ENCODE measurements around the gene XG.
"Not testable (repeated sequence)": the region's sequence is repeated elsewhere in the genome, so short reads cannot be mapped to it uniquely, and the experiment has no call there.

The XG gene

DNA sequence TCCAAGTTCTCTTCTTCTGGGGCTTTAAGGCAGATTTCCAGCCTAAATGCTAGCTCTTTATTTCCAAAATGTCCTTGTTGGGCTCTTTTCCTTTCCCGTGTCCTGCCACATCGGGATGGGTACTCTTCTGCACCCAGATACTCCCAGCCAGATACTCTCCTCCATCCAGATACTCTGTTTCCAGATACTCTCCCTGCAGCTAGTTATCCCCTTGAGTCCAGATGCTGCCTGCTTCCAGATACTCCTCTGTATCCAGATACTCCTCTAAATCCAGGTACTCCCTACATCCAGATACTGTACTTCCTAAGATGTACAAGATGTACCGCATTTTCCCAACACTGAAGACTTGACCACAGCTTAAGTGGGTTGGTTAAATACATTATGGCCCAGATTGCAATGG lies 10.5 kb upstream of the XG start:
- DNase-seq (ENCODE audit: insufficient read length): no peak
- no peak for TF ChIP-seq TAF1 (IDR thresholded peaks at IDR 0.05; ENCODE audit: borderline replicate concordance, low read depth, low read length)
- no peak for TF ChIP-seq POLR2AphosphoS5 (IDR thresholded peaks at IDR 0.05; ENCODE audit: low read depth, low read length)
- no peak for TF ChIP-seq POLR2A (IDR thresholded peaks at IDR 0.05; ENCODE audit: low read depth, low read length)
- FAIRE-seq: peak; percentile 27

GRCh38 chrX:2746250-2746649 lies 5.6 kb upstream of the XG start:
- FAIRE-seq: not testable (repeated sequence)

DNA sequence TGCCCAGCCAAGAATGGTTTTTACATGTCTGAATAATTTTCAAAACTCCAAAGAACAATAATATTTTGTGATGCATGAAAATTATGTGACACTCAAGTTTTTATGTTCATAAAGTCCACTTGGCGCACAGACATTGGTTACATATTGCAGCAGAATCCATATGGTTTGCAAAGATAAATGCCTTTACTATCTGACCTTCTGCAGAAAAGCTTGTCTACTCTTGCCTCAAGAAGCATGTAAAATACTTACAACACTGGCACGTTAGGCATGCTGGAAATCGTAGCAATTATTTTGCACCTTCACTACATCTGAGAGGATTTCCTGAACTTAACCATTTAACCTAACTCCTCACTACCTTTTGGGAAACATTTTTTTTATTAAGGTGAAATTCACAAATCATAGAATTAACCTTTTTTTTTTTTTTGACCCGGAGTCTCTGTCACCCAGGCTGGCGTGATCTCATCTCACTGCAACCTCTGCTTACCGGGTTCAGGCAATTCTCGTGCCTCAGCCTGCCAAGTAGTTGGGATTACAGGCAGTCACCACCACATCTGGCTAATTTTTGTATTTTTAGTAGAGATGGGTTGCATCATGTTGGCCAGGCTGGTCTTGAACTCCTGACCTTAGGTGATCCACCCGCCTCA lies 3.5 kb upstream of the XG start:
- FAIRE-seq (no peak), DNase-seq (ENCODE audit: insufficient read length) (no peak)
- no peak for TF ChIP-seq POLR2AphosphoS5 (IDR thresholded peaks at IDR 0.05; ENCODE audit: low read depth, low read length)
- TF ChIP-seq POLR2A (IDR thresholded peaks at IDR 0.05; ENCODE audit: low read depth, low read length): no peak
- no peak for TF ChIP-seq TAF1 (IDR thresholded peaks at IDR 0.05; ENCODE audit: borderline replicate concordance, low read depth, low read length)

More at GRCh38 chrX:2746250-2746649, 5.6 kb upstream of the XG start:
- DNase-seq (ENCODE audit: insufficient read length): not testable (repeated sequence)

DNA sequence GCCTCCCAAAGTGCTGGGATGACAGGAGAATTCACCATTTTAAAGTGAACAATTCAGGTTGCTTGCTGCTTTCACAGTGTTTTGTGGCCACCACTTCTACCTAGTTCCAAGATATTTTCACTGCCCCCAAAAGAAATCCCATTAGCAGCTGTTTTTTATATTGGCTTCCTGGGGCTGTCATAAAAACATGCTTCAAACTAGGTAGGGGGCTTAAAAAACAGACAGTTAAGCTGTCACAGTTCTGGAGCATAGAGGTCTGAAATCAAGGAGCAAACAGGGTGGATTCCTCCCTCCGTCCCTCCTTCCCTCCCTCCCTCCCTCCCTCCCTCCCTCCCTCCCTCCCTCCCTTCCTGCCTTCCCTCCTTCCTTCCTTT lies 3.0 kb upstream of the XG start:
- FAIRE-seq (peak; percentile 27), DNase-seq (ENCODE audit: insufficient read length) (no peak)
- TF ChIP-seq TAF1 (IDR thresholded peaks at IDR 0.05; ENCODE audit: borderline replicate concordance, low read depth, low read length) (no peak), POLR2AphosphoS5 (IDR thresholded peaks at IDR 0.05; ENCODE audit: low read depth, low read length) (no peak), POLR2A (IDR thresholded peaks at IDR 0.05; ENCODE audit: low read depth, low read length) (no peak)

- DNase-seq (ENCODE audit: insufficient read length): no peak
- TF ChIP-seq POLR2A (IDR thresholded peaks at IDR 0.05; ENCODE audit: low read depth, low read length): no peak
- TF ChIP-seq TAF1 (IDR thresholded peaks at IDR 0.05; ENCODE audit: borderline replicate concordance, low read depth, low read length): no peak
- no peak for TF ChIP-seq POLR2AphosphoS5 (IDR thresholded peaks at IDR 0.05; ENCODE audit: low read depth, low read length)
- FAIRE-seq: no peak
These were observed 549 bp upstream of the XG start for GRCh38 chrX:2751291-2751690.

DNA sequence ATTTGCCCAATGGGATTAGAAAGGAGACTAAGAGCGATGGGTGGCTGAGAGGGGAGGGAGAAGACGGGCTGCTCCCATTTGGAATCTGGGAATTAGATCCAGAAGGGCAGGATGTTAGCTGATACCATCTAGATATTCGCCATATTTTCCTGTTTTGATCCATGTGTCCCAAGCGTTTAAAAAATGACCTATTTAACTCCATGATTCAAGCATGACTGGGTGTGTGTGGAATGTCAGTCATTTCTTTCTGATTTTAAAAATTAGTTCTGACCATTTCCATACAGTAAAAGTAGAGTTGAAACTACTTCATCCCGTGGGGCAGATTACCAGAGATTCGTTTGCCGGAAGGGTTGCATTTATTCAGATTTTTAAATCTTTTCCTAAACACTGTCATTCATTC lies 601 bp downstream of the XG start:
- DNase-seq (ENCODE audit: insufficient read length); FAIRE-seq: not testable (repeated sequence)

DNA sequence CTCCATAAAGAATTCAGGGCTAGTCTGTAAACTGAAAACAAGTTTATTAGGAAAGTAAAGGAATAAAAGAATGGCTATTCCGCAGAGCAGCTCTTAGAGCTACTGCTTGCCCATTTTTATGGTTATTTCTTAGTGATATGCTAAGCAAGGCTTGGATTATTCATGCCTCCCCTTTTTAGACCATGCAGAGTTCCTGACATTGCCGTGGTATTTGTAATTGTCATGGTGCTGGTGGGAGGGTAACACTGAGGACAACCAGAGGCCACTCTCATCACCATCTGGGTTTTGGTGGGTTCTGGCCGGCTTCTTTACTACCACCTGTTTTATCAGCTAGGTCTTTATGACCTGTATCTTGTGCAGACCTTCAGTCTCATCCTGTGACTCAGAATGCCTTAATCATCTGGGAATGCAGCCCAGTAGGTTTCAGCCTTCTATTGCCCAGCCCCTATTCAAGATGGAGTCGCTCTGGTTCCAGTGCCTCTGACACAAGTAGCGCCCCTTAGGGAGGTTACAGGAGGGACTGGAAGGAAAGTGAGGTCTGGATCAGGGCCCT lies 3.4 kb downstream of the XG start:
- not testable (repeated sequence) for DNase-seq (ENCODE audit: insufficient read length)
- peak; percentile 74 for FAIRE-seq

GRCh38 chrX:2756548-2756947 lies 4.7 kb downstream of the XG start:
- no peak for TF ChIP-seq TAF1 (IDR thresholded peaks at IDR 0.05; ENCODE audit: borderline replicate concordance, low read depth, low read length)
- no peak for TF ChIP-seq POLR2A (IDR thresholded peaks at IDR 0.05; ENCODE audit: low read depth, low read length)
- no peak for TF ChIP-seq POLR2AphosphoS5 (IDR thresholded peaks at IDR 0.05; ENCODE audit: low read depth, low read length)
- no peak for FAIRE-seq

DNA sequence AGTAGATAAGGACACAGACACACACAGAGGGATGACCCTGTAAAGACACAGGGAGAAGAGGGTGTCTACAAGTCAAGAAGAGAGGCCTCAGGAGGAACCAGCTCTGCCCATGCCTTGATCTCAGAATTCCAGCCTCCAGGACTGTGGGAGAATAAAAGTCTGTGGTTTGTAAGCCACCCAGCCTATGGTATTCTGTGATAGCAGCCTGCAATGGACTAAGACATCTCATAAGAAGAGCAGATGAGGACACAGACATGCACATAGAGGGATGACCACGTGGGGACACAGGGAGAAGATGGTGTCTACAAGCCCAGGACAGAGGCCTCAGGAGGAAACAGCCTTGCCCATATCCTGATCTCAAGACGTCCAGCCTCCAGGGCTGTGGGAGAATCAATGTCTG lies 9.4 kb downstream of the XG start:
- no peak for DNase-seq (ENCODE audit: insufficient read length)
- FAIRE-seq: no peak
- TF ChIP-seq POLR2AphosphoS5 (IDR thresholded peaks at IDR 0.05; ENCODE audit: low read depth, low read length): no peak
- no peak for TF ChIP-seq TAF1 (IDR thresholded peaks at IDR 0.05; ENCODE audit: borderline replicate concordance, low read depth, low read length)
- no peak for TF ChIP-seq POLR2A (IDR thresholded peaks at IDR 0.05; ENCODE audit: low read depth, low read length)

More at GRCh38 chrX:2756548-2756947, 4.7 kb downstream of the XG start:
- DNase-seq (ENCODE audit: insufficient read length): no peak

GRCh38 chrX:2762671-2763070 lies 10.8 kb downstream of the XG start:
- DNase-seq (ENCODE audit: insufficient read length); FAIRE-seq: not testable (repeated sequence)

DNA sequence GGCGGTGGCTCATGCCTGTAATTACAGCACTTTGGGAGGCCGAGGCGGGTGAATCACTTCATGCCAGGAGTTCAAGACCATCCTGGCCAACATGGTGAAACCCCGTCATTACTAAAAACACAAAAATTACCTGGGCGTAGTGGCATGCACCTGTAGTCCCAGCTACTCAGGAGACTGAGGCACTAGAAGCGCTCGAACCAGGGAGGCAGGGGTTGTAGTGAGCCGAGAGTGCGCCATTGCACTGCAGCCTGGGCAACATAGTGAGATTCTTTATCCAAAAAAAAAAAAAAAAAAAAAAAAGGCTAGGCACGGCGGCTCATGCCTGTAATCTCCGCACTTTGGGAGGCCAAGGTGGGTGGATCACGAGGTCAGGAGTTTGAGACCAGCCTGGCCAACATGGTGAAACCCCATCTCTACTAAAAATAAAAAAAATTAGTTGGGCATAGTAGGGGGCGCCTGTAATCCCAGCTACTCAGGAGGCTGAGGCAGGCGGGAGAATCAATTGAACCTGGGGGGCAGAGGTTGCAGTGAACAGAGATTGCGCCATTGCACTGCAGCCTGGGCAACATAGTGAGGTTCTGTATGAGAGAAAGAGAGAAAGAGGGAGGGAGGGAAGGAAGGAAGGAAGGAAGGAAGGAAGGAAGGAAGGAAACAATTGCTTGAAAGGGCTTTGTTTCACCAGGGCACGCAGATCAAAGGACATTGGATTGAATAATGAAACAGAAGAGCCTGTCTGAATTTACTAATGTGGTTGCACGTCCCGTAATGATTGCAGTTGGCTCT lies 13.1 kb downstream of the XG start:
- FAIRE-seq: not testable (repeated sequence)

GRCh38 chrX:2765549-2765830 lies 13.7 kb downstream of the XG start:
- no peak for TF ChIP-seq TAF1 (IDR thresholded peaks at IDR 0.05; ENCODE audit: borderline replicate concordance, low read depth, low read length)
- no peak for TF ChIP-seq POLR2A (IDR thresholded peaks at IDR 0.05; ENCODE audit: low read depth, low read length)
- TF ChIP-seq POLR2AphosphoS5 (IDR thresholded peaks at IDR 0.05; ENCODE audit: low read depth, low read length): no peak
- DNase-seq (ENCODE audit: insufficient read length): no peak
- FAIRE-seq: no peak

More for the DNA sequence above, 13.1 kb downstream of the XG start:
- not testable (repeated sequence) for DNase-seq (ENCODE audit: insufficient read length)

DNA sequence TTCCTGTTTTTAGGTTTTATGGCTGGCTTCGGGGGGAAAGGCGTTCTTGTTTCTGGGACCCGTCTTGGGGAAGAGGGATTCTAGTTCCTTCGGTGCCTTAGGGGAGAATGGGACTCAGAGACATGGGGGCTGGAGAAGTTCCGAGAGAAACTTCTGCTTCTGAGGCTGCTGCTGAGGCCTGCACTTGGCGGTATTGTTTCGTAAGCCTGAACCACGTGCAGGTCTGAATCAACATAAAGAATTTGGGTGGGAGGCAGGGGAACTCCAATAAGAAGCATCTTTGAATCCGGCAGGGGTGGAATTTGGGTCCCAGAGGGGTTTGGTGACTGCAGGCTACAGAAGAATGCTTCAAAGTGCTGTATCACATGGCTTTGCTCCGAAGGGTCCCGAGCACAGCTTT lies 15.1 kb downstream of the XG start:
- TF ChIP-seq POLR2A (IDR thresholded peaks at IDR 0.05; ENCODE audit: low read depth, low read length) (no peak), POLR2AphosphoS5 (IDR thresholded peaks at IDR 0.05; ENCODE audit: low read depth, low read length) (no peak), TAF1 (IDR thresholded peaks at IDR 0.05; ENCODE audit: borderline replicate concordance, low read depth, low read length) (no peak)
- DNase-seq (ENCODE audit: insufficient read length): no peak
- FAIRE-seq: no peak
